Measurements from ENCODE around the gene ADRM1.
A peak's percentile ranks its signal among the peaks of the same experiment; 100 is the strongest.

The ADRM1 gene, protein sequence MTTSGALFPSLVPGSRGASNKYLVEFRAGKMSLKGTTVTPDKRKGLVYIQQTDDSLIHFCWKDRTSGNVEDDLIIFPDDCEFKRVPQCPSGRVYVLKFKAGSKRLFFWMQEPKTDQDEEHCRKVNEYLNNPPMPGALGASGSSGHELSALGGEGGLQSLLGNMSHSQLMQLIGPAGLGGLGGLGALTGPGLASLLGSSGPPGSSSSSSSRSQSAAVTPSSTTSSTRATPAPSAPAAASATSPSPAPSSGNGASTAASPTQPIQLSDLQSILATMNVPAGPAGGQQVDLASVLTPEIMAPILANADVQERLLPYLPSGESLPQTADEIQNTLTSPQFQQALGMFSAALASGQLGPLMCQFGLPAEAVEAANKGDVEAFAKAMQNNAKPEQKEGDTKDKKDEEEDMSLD

DNA sequence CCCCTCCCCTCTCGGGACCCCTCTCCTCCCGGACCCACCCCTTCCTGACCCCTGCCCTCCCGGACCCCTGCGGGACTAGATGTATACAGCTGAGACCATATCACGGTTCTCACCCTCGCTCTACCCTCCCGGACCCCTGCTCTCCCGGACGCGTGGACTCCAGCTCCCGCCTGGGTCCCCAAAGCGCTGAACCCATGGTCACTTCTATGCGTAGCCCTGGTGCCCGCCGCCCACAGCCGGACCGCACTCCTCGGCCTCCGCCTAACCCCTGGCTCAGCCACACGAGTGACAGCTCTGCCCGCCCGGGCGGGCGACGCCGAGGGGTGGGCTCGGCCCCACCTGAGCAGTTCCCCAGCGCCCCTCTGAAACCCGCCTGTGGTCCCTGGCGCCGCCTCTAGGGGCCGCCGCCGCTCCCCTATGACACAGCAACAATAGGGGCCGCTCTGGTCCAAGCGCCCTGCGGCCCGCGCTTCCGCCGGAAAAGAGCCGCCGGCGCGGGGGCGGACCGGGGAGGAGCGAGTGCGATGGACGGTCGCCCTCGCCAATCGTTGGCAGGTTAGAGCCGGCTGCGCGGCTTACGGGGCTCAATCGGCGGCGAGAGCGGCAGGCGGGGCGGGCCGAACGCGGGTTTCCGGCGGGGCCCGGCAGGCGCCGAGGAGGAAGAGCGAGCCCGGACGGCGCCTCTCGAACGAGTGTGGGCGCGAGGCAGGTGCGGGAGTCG, at the start of gene ADRM1:
Gene ADRM1, plus strand, starts transcription at position 657 of the 721 bp plus-strand sequence. CDS start 572 bp downstream, outside the sequence.
- DNase-seq (ENCODE audit: low spot score) = peak; percentile 97

DNA sequence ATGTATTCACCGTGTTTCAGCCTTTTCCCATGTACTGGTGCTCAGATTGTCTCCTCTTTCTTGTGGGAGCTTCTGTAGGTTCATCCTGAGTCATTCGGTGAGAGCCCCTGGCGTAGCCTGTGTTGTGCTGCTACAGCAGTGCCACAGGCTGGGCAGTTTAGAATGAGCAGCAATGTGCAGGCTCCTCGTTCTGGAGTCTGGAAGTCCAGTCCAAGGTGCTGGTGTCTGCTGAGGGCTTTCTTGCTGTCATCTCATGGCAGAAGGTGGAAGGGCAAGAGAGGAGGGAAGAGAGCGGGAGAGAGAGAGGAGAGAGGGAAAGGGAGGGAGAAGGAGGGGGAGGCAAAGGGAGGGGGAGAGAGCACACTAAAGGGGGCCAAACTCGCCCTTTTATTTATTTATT, 49.4 kb upstream of the ADRM1 start:
- DNase-seq (ENCODE audit: low spot score) = no peak

- DNase-seq (ENCODE audit: low spot score) = no peak
These were observed 48.6 kb upstream of the ADRM1 start for GRCh38 chr20:62254021-62254724.

GRCh38 chr20:62255976-62256375, 46.8 kb upstream of the ADRM1 start:
- no peak for DNase-seq (ENCODE audit: low spot score)

DNA sequence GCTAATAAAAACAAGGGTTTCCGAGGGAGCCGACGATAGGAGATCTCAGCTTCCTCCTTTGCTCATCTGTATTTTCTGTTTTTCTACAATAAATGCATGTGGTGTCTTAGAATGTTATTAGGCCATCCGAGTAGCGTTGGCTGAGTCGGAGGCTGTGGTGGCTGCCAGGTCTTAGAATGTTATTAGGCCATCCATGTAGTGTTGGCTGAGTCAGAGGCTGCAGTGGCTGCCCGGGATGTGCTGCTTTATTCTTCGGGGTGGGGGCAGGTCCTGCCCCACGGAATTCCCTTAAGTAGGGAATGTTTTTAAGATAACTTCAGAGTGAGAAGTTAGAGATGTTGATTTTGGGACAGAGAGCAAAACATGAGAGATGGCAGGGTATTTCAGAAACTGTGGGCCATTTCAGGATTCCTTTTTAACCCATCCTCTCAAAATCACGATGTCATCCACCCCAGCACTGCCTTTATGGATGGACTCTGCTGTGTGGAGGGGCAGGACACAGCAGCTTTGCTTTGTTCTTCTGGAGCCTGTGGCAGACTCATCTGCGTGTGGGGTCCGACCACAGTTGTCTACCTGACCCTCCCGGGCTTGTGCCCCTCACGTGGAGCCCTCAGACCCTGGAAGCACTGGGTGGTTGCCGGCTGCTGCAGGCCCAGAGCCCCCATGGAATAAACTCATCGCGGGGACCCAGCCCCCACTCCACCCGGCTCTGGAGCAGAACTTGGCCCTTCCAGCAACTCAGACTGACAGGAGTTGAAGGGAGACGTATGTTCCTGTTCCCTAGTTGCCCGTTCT, 44.1 kb upstream of the ADRM1 start:
- no peak for DNase-seq (ENCODE audit: low spot score)

GRCh38 chr20:62259294-62259565, 43.6 kb upstream of the ADRM1 start:
- DNase-seq (ENCODE audit: low spot score) = no peak

- no peak for DNase-seq (ENCODE audit: low spot score)
These were observed 40.7 kb upstream of the ADRM1 start for GRCh38 chr20:62262064-62262463.

DNA sequence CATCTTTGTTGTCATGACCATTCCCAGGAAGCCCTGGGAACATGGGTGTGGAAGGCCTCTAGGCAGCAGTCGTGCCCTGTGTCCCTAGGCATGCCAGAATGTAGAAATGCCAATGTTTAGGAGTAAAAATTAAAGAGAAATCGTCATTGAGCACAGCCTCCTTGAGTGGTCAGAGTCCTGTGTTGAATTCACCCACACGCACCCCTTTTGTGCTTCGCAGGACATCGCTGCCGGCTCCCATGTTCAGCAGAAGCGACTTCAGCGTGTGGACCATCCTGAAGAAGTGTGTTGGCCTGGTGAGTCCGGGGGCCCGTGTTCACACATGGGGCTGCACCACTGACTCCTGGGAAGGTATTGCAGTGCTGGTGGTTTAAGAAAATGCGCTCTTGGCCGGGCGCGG, 39.4 kb upstream of the ADRM1 start:
- DNase-seq (ENCODE audit: low spot score) = no peak

- no peak for DNase-seq (ENCODE audit: low spot score)
These were observed 37.4 kb upstream of the ADRM1 start for GRCh38 chr20:62265365-62265764.

- no peak for DNase-seq (ENCODE audit: low spot score)
These were observed 36.5 kb upstream of the ADRM1 start for GRCh38 chr20:62266340-62266739.

GRCh38 chr20:62266851-62267250, 35.9 kb upstream of the ADRM1 start:
- no peak for DNase-seq (ENCODE audit: low spot score)

GRCh38 chr20:62267543-62267942, 35.3 kb upstream of the ADRM1 start:
- DNase-seq (ENCODE audit: low spot score) = no peak

GRCh38 chr20:62268228-62268900, 34.4 kb upstream of the ADRM1 start:
- DNase-seq (ENCODE audit: low spot score) = no peak

- no peak for DNase-seq (ENCODE audit: low spot score)
These were observed 33.4 kb upstream of the ADRM1 start for GRCh38 chr20:62269378-62269777.

- DNase-seq (ENCODE audit: low spot score) = no peak
These were observed 32.9 kb upstream of the ADRM1 start for GRCh38 chr20:62269871-62270270.

DNA sequence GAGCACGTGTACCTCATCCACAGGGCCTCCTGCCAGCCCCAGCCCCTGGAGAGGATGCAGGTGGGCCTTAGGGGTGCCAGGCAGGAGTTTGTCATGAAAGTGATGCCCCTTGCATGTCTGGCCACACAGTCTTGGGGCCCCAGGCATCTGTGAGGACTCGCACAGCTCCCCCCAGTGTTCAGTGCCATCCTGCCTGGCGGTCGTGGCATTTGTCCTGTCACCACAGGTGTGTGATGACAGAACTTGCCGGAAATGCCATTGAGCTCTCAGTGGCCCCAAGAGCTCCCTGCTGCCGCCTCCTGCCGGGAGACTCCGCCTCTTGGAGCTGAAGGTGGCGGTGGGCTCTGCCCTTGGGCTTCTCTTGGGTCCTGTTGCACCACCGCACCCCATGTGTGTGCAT, 30.6 kb upstream of the ADRM1 start:
- DNase-seq (ENCODE audit: low spot score) = no peak

GRCh38 chr20:62273416-62273815, 29.4 kb upstream of the ADRM1 start:
- no peak for DNase-seq (ENCODE audit: low spot score)

DNA sequence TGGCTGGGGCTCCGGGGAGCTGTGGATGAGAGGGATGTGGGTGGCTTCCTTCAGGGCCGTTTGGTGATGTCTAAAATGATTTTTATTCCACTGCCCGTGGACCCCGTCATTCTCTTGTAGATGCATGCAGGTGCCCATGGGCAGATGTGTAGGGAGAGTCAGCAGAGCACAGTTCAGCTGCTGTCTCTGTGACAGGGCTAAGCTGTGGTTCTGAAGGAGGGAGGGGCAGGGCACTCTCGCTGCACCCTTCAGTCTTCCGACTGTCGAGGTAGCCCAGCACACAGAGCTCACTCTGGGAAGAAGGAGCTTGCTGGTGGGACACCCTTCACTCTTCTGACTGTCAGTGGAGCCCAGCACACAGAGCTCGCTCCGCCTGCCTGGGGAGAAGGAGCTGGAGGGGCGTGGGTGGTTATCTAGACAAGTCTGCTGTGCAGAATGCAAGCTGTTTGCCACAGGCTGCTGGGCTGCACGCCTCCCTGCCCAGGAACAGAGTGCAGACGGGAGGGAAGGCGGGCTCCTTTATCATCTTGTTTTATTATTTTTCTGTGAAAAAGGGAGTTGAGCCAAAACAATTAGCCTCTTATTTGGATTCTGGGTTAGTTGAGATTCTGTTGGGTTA, 28.4 kb upstream of the ADRM1 start:
- DNase-seq (ENCODE audit: low spot score) = peak; percentile 91

DNA sequence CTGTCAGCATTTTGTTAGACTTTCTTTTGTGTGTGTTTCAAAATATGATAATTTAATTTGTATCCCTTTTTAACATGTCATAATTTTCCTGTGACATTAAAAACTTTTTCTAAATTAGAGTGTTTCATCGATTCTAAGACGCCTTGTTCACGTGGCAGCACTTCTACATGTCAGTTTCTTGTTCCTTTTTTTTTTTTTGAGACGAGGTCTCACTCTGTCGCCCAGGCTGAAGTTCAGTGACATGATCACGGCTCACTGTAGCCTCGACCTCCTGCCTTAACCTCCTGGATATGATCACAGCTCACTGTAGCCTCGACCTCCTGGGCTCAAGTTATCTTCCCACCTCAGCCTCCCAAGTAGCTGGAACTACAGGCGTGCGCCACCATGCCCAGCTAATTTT, 27.6 kb upstream of the ADRM1 start:
- DNase-seq (ENCODE audit: low spot score) = no peak

DNA sequence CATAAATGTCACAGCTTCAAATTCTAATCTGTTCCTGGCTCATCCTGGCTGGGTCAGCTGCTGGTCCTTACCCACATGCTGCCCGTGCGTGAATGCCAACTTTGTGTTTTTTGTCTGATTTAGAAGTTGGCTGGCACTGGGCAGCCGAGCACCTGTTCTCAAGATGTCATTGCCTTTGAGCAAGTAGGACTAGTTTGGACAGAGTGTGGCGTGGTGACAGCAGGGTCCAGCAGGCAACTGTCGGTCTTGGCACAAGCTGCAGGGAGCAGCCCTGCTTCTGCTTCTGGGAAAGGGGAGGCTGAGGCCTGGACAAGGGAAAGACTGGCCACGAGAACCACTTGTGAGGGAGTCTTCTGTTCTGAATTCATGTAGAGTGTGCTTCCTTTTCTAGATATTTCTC, 26.4 kb upstream of the ADRM1 start:
- no peak for DNase-seq (ENCODE audit: low spot score)

- no peak for DNase-seq (ENCODE audit: low spot score)
These were observed 25.5 kb upstream of the ADRM1 start for GRCh38 chr20:62277253-62277652.
